HG03060 (cell line): Measurements from ENCODE around the gene ACAP1.

Experiments used
- ATAC-seq: cut with Tn5 transposase; IDR thresholded peaks from one replicate; pipeline ENCODE4 v1.9.1; 2021; ENCODE audit warnings: low read depth, moderate number of reproducible peaks; ENCODE audit not compliant: unreplicated experiment

ACAP1 gene

GRCh38 chr17:7311110-7311705, 25.1 kb upstream of the ACAP1 start:
- no peak for ATAC-seq

GRCh38 chr17:7312432-7313087, 23.8 kb upstream of the ACAP1 start:
- ATAC-seq, result no peak

GRCh38 chr17:7313088-7313889, 23.0 kb upstream of the ACAP1 start:
- no peak for ATAC-seq

DNA sequence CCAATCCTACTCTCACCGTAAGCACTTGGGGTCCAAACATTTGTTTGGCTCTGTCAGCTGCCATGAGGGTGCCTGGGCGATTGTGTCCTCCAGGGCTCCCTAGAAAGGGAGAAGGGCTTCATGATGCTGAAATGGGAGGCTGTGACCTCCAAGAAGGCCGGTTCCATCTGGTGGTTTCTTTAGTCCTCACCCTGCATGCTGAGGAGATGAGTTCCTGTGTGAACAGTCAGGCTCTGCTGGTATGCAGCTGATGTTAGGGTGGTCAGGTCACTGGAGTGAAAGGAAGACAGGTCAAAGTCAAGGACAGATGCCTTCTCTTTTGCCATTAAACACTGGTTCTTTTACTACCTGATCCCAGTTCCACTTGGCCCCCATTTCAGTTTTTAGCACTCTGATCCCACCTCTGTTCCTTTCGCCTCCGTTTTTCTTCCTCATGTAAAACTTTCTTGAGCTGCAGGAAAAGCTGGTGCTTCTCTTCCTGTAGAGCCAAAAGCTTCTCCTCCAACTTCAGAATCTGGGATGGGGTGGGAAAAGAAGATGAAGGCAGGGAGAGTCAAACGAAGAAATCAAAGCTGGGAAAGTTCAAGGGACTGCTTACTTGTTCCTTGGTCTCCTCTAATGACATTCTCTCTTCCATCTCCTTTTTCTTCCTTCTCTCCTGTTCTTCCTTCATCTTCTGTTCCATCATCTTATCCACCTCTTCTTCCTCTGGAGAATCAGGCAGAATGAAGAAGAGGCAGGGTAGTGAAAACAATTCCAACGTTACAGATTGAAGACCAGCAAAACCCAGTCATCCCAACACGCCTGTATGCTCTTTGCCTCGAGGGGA, 22.2 kb upstream of the ACAP1 start:
- no peak for ATAC-seq

GRCh38 chr17:7314719-7315569, 21.4 kb upstream of the ACAP1 start, which contains the start of gene GPS2:
GPS2 (minus strand) TSS chr17:7315360; CDS start chr17:7315052, 308 bp downstream.
- ATAC-seq, result no peak

GRCh38 chr17:7315570-7316235, 20.6 kb upstream of the ACAP1 start:
- no peak for ATAC-seq

DNA sequence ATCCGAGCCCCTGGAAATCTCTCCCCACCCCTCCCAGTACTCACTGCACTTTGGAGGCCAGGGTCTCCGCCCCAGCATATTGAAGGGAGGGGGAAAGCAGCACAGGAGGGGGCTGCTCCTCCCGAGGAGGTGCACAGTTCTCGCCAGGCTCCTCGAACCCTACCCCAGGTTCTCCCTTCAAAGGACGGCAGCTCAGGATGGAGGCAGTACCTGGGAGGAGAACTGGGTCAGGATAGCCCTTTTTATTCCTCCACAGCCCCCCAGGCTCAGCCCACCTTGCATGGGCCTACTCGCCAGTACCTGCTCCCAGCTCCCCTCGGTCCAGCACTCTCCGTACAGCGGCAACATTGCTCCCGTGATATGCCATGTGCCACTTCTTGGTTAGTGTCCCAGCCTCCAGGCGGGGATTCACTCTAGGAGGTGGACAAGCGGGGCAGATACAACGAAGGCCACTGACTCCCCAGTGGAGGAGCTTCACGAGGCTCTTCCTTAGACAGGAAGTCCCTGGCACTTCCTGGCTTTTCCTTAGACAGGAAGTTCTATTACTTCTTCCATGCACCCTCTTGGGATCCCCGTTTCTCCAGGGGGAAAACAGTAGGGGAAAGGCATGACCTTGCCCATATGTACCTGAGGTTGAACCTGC, 19.0 kb upstream of the ACAP1 start:
- ATAC-seq, result no peak

GRCh38 chr17:7318121-7318860, 18.0 kb upstream of the ACAP1 start:
- ATAC-seq, result no peak

DNA sequence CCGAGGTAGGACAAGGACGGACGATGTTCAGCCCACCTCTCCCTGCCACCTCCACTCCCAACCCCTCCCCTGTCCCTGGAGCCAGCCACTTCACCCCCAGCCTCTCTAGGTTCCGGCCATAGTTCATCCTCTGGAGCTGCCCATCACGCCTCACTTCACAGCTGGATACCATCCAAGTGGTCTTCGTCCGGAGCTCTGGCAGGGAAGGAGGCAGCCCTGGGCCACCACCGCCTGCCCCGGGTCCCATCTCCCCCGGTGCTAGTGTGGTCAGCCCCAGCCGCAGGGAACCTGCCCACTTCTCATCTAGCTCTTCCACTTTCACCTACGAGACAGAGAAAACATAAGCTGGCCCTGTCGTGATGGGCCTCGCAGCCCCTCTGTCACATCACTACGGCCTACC, 14.9 kb upstream of the ACAP1 start:
- ATAC-seq, result no peak

DNA sequence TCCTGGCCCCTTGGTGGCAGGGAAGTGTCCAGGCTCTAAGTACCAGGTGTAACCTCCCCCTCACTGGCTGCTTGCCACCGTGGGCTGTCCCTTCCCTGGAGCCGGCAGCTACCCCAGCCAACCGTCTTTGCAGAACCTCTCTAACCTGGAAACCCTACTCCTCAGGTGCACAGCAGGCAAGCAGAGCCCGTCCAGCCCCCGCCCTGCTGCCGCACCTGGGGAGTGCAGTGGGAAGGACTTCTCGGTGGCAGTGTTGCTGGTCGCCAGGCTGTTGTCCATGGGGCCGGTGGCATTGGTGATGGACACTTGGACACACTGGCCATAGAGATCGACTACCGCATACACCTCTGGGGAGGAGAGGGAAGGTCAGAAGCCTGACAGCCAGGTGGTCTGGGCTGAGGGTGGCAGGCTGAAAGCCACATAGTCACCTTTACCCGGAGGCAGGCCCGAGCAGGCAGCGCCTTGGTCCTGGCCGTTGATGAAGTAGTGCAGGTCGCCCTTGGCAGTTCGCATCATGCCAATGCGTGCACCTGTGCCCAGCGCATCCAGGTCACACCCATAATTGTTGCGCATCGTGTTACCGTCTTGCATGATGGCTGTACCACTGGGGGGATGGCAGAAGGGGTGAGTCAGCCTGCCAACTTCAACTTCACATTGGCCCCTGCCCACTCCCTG, 13.7 kb upstream of the ACAP1 start:
- no peak for ATAC-seq

GRCh38 chr17:7323731-7324437, 12.4 kb upstream of the ACAP1 start:
- no peak for ATAC-seq

GRCh38 chr17:7324438-7324779, 11.9 kb upstream of the ACAP1 start:
- no peak for ATAC-seq

GRCh38 chr17:7325031-7325528, 11.2 kb upstream of the ACAP1 start:
- ATAC-seq, result no peak

GRCh38 chr17:7326186-7326585, 10.1 kb upstream of the ACAP1 start:
- no peak for ATAC-seq

DNA sequence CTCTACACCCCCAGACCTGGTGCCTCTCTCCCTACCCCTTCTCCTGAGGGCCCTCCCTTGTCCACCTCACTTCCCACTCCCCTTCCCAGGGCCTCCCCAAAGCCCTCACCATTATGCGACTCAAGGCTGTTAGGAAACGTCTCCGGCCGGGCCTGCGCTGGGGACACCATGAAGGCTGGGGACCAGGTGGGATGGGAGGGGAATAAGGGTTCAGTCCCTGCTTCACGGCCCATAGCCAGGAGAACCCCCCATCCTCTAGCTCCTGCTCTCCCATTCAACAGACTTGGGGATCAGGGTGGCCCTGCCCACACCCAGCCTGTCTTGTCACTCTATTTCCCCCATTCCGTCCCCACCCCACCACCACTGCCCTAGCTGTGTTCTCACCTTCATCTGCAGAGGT, 9.3 kb upstream of the ACAP1 start:
- ATAC-seq, result no peak

DNA sequence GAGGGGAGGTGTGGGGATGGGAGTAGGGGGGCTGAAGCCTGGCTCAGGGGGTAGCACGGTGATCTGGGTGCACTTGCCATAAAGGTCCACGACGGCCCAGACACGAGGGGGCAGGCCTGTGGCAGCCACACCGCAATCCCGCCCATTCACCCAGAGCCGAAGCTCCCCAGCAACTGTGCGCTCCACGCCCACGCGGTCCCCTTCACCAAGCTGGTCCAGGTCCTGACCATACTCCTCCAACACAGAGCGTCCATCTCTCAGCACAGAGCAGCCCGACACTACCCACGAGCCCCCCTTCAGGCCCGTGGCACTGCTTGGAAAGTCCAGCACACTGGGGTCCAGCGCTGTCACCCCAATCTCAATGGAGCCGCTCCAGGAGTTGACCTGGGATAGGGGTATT, 8.8 kb upstream of the ACAP1 start:
- ATAC-seq, result no peak

DNA sequence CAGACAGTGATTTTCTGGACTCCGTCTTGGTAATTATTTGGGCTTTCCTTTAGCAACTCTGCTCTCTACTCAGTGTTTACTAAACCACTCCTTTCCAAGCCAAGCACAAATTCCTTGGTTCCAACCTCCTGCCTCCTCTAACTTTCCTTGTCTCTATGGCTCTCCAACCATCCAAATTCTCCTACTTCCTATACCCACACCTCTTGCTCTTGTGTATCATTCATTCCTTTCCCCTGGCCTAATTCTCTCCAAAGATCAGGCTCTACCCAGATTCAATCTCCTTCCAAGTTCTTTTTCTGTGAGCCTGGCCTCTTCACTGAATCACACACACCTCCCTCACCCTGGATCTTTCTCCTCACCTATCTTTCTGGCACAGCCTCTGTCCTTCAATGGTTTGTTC, 8.3 kb upstream of the ACAP1 start:
- ATAC-seq, result no peak
